Activated CD8-positive, alpha-beta memory T cell treated with anti-CD3 and anti-CD28 coated beads, Interleukin-2, amount 50 U/mL, for 48 hours (primary cell): Measurements from ENCODE around the gene EIF4G3.

Experiments used
- DNase-seq: peaks from one replicate; pipeline ENCODE4 v3.0.0-alpha.2; 2020

The EIF4G3 gene

DNA sequence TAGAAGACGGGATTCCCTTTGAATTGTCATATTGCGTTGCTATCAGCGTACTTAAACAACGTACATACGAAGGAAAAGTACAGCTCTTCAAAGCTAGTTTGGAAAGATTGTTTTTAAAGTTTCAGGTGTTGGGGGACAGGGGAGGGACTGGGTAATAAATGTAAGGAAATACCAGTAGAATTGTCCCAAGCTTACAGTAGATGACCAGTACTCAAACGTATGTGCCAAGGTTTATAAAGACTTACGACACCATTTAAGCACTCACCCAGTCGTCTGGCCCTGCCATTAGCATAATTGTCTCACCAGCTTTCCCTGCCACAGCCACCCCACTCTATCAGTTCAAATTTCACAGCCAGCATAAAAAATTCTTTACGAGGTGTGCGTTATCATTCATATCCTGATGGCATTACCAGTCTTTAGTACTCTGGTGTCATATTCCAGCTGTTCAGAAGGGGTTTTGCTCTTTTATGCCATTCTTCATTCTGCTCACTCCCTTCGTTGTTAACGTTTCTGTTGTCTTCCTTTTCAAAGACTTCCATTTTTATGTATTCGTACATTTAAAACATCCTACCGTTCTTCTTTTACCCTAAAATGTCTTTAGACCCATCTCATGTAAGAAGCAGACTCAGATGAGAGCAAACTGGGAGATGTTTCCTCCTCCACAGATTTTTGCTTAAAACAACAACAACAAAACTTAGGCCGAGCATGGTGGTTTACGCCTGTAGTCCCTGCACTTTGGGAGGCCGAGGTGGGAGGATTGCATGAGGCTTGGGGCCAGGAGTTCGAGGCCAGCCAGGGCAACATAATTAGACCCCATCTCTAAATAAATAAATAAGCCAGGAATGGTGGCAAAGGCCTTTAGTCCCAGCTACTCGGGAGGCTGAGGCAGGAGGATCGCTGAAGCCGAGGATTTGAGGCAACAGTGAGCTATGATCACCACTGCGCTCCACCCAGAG is 388.6 kb downstream of the EIF4G3 start:
- DNase-seq, result no peak

DNA sequence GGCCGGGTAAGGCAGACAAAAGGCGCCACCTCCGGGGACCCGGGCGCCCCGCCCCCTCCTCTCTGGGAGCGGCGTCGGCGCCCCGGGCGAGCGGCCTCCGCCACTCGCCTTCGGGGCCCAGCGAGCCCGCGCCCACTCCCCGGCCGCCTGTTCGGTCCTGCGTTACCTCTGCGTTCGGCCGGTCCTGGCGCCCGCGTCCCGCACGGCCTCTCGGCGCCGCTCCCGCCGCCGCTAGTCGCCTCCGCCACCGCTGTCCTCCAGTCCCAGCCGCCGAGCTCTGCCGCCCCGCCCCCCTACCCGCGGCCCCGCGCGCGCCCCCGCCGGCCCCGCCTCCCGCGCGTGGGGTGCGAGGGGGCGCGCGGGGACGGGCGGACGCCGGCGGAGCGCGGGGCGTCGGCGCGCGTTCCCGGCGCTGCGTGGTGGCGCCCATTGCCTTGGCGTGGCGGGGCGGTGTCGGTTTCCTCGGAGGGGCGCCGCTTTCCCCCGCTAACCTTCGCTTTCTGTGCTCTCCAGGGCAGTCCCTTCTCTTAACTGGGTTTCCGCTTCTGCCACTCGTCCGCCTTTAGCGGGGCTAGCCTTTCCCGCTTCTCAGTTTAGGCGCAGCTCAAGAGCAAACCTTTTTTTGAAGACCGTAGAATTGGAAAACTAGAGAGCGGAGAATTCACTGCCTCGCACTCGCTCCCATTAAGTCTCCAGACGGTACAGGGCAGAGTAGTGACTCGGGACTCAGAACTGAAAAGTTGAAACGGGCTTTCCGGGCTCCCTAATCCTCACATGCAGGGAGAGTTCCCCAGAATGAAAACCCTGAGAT is 389.5 kb downstream of the EIF4G3 start, which contains the start of gene HP1BP3:
HP1BP3 (minus strand) TSS at position 279 of the 811 bp plus-strand sequence. CDS start 6,867 bp downstream, outside the sequence.
- peak; percentile 90 for DNase-seq

DNA sequence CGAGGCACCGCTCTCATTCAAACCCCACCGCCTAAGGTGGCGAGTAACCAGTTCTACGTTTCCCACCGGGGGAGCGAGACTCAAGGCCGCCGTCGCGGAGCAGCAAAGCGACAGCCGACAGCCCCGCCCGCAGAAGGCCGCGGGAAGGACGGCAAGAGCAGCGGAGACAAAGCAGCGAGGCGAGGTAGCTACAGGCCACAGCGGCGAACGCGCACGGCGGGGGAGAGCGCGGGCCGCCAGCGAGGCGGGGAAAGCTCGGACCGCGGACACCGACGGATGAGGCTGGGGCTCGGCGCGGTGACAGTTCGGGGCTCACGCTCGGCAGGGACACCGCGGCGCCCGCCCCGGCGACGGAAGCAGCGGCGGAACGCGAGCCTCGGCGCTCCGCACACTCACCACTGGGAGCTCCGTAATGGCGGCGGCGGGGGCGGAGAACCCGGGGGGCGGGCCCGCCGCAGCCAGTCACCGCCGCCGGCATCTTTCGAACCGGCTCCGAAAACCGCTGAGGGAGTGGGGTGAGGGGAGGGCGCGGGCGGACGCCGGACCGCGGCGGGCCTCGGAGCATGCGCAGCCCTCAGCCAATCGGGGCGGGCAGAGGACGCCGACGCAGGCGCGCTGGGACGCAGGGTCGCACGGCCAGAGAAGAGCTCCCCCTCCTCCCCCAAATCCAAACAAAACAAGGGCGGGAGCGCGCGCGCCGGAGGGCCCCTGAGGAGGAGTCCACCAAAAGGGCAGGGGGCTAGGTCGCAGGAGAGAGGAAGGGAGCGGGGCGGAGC is 390.3 kb downstream of the EIF4G3 start:
- peak; percentile 98 for DNase-seq

DNA sequence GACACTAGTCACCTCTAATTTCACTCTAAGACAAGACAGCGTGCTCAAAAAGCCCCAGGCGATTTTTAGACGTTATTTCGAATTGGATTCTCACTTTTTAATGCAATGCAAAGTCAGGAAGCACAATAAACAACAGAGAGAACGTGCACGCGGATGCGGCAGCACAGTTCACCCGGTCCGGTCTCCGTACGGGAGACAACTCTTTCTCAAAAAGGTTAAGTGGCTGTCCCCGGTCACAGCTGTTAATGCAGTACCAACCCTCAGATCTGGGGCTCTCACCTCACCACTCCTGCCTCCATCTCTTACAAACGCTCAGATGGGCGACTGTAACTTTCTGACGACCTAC is 390.8 kb downstream of the EIF4G3 start:
- no peak for DNase-seq

DNA sequence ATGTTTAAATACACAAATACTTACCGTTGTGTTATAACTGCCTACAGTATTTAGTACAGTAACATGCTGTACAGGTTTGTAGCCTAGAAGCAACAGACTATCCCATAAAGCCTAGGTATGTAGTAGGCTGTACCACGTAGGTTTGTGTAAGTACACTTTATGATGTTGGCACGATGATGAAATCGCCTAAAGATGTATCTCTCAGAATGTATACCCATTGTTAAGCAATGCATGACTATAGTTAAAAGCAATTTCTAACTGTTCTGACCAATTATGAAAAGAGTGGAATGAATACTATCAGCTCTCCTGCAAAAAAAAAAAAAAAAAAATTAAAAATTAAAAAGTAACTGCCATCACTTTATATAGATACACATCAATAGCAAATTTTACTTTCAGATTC is 401.0 kb downstream of the EIF4G3 start:
- DNase-seq, result no peak

DNA sequence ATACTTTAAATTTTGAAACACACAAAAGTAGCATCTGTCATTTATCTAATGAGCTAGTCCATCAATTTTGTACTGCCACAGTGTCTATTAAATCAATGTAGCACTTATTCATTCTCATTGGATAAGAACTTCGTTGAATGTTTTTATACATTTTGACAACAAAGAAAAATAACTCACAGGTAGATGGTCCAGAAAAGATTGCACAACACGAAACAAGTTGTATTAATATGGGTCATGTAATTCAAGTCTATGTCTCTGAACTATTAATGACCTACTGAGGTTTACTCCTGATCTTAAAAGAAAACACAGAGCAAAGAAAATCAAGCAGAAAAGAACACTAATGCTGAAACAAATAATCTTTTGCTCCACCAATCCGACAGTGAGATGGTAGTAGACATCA is 404.9 kb downstream of the EIF4G3 start:
- DNase-seq, result no peak

DNA sequence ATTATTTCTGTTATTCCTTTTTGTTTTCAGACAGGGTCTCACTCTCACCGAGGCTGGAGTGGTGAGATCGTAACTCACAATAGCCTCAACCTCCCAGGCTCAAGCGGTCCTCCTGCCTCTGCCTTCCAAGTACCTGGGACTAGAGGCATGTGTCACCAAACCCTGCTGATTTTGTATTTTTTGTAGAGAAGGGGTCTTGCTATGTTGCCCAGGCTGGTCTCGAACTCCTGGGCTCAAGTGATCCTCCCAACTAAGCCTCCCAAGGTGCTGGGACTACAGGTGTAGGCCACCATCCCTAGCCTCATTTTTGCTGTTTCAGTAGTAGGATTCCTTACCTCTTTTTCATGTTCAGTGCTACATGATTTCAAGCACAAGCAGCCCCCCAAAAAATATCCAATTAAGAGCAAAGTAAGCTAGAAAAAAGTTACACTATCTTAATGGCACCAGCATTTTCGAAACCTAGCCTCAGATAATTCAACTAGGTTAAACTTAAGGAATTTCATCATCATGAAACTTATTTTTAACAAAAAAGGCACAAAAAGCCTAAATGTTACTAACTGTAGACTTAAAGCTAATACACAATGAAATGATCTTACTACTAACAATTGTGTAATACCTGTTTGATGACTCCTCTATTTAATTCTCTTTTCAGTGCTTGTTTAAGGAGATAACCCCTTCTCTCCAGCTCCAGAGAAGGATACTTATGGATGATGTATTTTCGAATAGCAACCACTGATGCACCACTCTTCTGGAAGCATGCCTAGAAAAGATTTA is 406.2 kb downstream of the EIF4G3 start:
- no peak for DNase-seq

DNA sequence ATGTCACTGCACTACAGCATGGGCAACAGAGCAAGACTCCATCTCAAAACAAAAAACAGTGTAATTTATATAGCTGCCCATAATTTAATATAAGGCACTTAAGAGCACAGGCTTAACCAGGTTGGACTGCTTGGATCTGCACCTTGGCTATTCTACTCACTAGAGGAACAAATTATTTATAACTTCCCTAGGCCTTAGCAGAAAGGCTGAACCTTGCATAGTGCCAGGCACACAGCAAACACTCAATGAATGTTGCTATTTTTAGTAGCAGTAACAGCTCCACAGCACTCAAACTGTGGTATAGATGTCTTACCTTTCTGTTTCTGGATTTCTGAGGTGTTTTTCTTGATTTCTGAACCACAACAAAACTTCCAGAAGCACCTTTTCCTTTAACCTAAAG is 409.4 kb downstream of the EIF4G3 start:
- no peak for DNase-seq

DNA sequence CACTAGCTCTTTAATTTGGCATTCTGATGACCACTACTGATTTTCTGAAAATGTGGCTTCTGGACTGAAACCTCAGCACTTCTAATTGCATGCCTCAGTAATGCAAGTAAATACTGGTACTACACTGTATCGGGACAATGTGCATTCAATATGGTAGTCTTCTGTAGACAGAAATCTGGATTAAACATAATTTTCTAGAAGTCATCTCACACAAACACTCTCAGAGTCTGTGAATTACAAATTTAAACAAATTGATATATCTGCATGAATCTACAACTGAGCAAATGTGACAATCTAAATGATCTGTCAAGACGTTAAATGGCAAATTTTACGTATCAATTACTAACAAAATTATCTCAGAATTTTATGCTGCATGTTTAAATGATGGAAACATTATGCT is 413.3 kb downstream of the EIF4G3 start:
- DNase-seq, result no peak

DNA sequence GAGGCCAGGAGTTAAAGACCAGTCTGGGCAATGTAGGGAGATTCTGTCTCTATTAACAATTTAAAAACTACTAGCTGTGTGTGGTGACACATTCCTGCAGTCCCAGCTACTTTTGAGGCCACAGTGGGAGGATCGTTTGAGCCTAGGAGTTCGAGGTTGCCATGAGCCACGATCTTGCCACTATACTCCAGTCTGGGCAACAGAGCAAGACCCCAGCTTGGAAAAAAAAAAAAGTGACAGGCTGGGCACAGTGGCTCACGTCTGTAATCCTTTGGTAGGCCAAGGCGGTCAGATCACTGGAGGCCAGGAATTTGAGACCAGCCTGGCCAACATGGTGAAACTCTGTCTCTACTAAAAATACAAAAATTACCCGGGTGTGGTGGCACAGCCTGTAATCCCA is 416.4 kb downstream of the EIF4G3 start:
- no peak for DNase-seq
